ENCODE results near the gene ZDHHC3.

GRCh38 chr3:44950275-44950734 is 25.7 kb downstream of the ZDHHC3 start:
- no peak for TF ChIP-seq EP300 (IDR thresholded peaks at IDR 0.05; ENCODE audit: borderline replicate concordance)
- TF ChIP-seq YY1 (IDR thresholded peaks at IDR 0.05; ENCODE audit: low read depth), result no peak
- TF ChIP-seq TAF1 (IDR thresholded peaks at IDR 0.05; ENCODE audit: low read depth), result no peak
- TF ChIP-seq MAX (IDR thresholded peaks at IDR 0.05), result no peak
- TF ChIP-seq ZBTB7A (IDR thresholded peaks at IDR 0.05; ENCODE audit: low read depth), result no peak
- TF ChIP-seq TEAD4 (IDR thresholded peaks at IDR 0.05), result no peak
- no peak for TF ChIP-seq RAD21 (IDR thresholded peaks at IDR 0.05; ENCODE audit: low read depth)
- TF ChIP-seq NFIC (IDR thresholded peaks at IDR 0.05), result no peak
- no peak for TF ChIP-seq REST (IDR thresholded peaks at IDR 0.05; ENCODE audit: low read depth)
- no peak for TF ChIP-seq EGR1 (IDR thresholded peaks at IDR 0.05)
- TF ChIP-seq FOXM1 (IDR thresholded peaks at IDR 0.05; ENCODE audit: borderline replicate concordance, low read depth), result no peak
- no peak for TF ChIP-seq TCF12 (IDR thresholded peaks at IDR 0.05; ENCODE audit: low read depth)

Measured in Ishikawa (cell line).